HL-60/S4 treated with retinoic acid at 250 ng/mL for 4 days and 3 days (cell line): Measurements from ENCODE around the gene GPR146.

ENCODE experiments used
- in situ Hi-C: fragments of 300-500 bp; cut with MboI; formaldehyde crosslinking; loops from 2 replicates; pipeline ENCODE4 v1.7.0; 2022; ENCODE audit warnings: low sequenced_read_pairs

The GPR146 gene

DNA sequence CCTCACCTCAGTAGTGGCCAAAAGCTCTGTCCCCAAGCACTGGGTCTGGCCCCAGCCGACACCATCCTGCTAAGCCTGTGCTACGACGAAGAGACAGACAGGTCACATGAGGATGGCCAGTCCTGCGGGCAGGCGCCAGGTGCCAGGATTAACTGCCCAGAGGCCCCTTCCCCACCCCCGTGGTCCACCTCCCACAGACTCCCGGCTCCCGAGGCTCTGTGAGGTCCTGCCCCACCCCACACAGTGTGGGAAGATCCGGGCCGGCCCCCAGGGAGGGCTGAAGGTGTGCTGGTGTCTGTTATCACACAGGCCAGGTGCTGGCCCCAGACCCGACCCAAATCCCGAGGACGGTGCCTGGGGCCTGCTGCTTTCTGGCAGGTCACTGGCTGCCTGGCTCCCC is 34.1 kb upstream of the GPR146 start:
- in situ Hi-C loops, result no loop called here

DNA sequence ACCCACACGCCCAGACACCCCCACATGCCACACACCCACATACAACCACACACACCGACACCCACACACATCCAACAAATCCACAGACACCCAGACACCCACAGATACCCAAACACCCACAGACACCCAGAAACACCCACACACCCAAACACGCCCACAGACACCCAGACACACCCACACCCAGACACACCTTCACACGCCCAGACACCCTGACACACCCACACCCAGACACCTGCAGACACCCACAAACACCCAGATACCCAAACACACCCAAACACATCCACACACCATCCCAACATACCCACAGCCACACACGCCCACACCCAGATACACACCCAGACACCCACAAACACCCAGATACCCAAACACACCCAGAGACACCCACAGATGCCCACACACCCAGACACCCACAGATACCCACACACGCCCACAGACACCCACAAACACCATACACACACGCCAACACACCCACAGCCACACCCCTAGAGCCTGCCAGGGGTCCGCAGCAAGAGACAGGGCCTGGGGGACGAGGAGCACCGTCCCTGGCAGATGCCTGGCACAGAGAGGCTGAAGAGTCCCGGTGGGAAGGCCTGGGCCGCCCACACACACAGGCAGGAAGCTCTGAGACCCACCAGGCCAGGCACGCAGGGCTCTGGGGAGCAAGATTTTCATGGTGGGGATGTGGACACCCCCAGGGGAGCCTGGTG is 32.9 kb upstream of the GPR146 start:
- in situ Hi-C loops, result no loop called here

DNA sequence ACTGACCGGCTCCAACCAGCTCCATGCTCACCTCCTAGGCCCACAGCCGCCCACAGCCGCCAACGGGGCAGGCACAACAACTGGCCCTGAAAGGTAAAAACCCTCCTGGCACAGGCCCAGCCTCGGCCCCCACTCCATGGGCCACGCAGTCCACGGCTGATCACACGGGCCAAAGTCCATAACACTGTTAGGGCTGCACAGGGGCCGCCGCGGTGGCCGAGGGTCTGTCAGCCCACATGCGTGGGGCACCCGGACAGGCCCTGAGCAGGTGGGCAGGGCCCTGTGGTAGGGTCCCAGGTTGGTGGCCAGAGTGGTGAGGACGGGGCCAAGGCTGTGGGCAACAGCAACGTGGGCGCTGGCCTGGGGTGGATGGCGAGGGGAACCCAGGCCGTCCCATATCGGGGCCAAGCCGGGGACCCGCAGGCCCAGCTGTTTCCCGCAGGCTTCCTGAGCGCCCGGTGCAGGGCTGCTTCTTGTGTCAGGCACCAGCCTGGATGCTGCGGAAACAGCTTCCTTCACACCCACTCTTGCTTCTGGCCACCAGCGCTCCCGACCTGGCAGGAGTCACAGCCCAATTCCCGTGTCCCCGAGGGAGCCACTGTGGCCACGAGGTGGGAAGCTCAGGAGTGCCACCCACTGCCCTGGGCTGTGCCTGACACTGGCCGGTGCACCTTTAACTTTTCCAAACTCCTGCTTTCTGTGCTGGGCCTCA is 32.2 kb upstream of the GPR146 start:
- in situ Hi-C loops, result no loop called here

- in situ Hi-C loops, result no loop called here
Measured at GRCh38 chr7:1012716-1013095, 31.6 kb upstream of the GPR146 start.

GRCh38 chr7:1013581-1013980 is 30.8 kb upstream of the GPR146 start:
- in situ Hi-C loops, result no loop called here

DNA sequence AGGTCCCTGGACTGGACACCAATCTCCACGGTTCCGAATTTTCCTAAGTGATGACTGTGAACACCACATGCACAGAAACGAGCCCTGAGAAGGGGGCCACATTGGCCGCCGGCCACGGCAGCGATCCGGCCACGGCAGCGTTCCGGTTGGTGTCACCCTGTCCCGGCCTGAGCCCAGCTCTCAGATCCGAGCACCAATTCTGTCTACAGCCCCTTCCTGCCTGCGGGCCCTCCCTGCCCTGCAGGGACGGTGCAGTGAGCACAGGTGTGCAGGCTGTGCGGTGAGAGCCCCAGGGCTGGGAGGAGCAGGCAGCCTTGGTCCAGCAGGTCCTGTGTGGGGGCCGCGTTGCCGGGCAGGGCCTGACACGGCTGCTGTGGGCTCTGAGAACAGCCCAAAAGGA is 29.7 kb upstream of the GPR146 start:
- in situ Hi-C loops, result no loop called here

- in situ Hi-C loops, result no loop called here
Measured at GRCh38 chr7:1015196-1016121, 28.9 kb upstream of the GPR146 start.

- in situ Hi-C loops, result no loop called here
Measured at GRCh38 chr7:1016577-1017531, 27.5 kb upstream of the GPR146 start.

DNA sequence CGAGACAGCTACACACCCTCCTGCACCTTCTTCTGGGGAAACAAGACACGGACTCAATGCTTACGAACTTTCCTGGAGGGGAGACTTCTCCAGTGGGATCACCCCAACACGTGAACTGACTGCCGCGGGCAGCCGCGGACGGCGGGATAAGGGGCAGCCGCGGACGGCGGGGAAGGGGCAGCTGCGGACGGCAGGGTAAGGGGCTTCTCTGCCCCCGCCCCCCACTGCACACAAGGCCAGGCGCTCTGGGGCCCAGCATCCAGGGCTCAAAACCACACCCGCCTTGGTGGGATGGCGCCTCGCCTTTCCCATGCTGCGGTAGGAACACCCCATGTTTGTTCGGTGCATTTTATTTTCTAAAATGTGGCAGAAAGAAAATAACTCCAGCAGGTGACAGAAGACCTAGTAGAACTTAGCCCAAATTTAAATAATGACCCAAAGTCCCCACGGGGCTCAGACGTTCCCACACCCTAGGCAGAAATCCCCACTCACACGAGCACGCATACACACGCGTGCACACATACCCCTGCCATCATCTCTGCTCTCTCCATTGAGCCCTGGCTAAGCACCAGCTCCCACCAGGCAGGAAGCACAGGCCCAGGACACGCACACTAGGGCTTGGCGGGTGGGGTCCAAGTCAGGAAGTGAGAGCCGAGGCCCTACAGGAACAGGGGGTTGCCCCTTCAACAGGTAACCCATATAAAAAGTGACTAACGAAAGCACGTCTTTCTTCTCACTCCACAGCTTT is 26.6 kb upstream of the GPR146 start:
- in situ Hi-C loops, result no loop called here

DNA sequence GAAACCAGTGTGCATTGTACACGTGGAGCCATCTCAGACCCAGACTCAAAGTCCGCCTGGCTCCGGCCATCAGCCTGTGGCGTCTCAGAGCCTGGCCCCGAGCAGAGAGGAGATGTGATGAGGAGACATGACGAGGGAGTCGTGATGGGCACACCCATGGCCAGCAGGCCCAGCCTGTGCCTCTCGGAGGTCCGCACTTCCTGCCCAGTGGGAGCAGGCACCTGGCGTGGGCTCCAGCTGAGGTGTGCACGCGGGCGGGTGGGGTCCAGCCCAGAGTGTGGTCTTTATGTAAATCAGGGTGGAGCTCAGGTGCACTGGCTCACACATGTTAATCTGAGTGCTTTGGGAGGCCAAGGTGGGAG is 26.0 kb upstream of the GPR146 start:
- in situ Hi-C loops, result no loop called here

- in situ Hi-C loops, result no loop called here
Measured at GRCh38 chr7:1019255-1019785, 25.0 kb upstream of the GPR146 start.

GRCh38 chr7:1019789-1020610 is 24.3 kb upstream of the GPR146 start:
- in situ Hi-C loops, result no loop called here

DNA sequence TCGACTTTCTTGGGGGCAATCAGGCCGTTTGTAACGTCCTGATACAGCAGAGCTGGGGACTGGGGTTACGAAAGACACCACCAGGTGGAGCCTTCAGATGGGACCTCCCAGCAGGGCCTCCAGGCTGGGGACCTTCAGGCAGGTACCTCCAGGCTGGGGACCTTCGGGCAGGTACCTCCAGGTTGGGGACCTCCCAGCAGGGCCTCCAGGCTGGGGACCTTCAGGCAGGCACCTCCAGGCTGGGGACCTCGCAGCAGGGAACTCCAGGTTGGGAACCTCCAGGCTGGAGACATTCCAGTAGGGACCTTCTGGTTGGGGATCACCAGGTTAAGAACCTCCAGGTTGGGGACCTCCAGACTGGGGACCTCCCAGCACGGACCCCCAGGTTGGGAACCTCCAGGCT is 23.5 kb upstream of the GPR146 start:
- in situ Hi-C loops, result no loop called here

- in situ Hi-C loops, result no loop called here
Measured at GRCh38 chr7:1021366-1021765, 23.0 kb upstream of the GPR146 start.

DNA sequence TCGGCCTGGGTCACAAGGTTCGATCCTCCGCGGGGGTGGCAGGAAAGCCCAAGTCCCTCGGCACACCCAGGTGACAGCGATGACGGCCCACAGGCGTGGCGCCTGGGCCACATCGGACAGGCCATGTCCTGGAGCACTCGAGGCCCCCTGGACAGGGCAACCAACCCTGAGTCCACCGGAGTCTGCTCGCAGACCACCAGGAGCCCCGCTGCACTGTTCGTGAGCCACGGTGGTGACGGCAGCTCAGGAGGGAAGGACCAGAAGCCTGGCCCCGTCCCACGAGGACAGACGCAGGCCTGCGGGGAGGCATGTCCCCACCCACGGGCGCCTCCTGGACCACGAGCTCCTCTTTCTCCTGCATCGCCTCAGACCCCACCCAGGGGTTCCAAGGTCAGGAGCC is 22.4 kb upstream of the GPR146 start:
- in situ Hi-C loops, result no loop called here

GRCh38 chr7:1022356-1022755 is 22.0 kb upstream of the GPR146 start:
- in situ Hi-C loops, result no loop called here

- in situ Hi-C loops, result no loop called here
Measured at GRCh38 chr7:1022801-1023465, 21.4 kb upstream of the GPR146 start.

GRCh38 chr7:1024331-1024841 is 20.0 kb upstream of the GPR146 start:
- in situ Hi-C loops, result no loop called here
